CD14-positive monocyte (primary cell): ENCODE results near the gene ARFGEF2. TPM values are rescaled to one million over a fixed set of nuclear protein-coding genes. Genes with fewer than 3 reads are reported as not detected.

ENCODE experiments used
- DNase-seq, 3 donors: peaks; one replicate each; pipeline ENCODE4 v3.0.0-alpha.2; 2011 to 2022
- H2AFZ ChIP-seq: 2 replicates; pipeline ENCODE4 v1.6.0; 2012; ENCODE audit warnings: mild to moderate bottlenecking, low read depth, low read length, inconsistent platforms; ENCODE audit not compliant: insufficient read depth, poor library complexity, severe bottlenecking
- H3K27ac ChIP-seq, 2 donors: 1 replicate in 1 of 2; 2 replicates in 1 of 2; pipeline ENCODE4 v1.5.1; 2012 to 2013; ENCODE audit warnings: low read length in 2 of 2, control low read depth in 1 of 2, inconsistent platforms in 1 of 2, low read depth in 1 of 2, mild to moderate bottlenecking in 1 of 2
- H3K27me3 ChIP-seq, 2 donors: one replicate each; pipeline versions ENCODE4 v1.6.0 to v1.6.1; 2011 to 2013; ENCODE audit warnings: low read length in 2 of 2; ENCODE audit not compliant: control insufficient read depth in 2 of 2, insufficient read depth in 2 of 2
- H3K36me3 ChIP-seq, 2 donors: replicated peaks in 1 of 2; 1 replicate in 1 of 2; 2 replicates in 1 of 2; pipeline versions ENCODE4 v1.5.1 to v1.6.1; 2012 to 2013; ENCODE audit warnings: low read length in 2 of 2, control low read depth in 1 of 2, inconsistent platforms in 1 of 2, mild to moderate bottlenecking in 1 of 2; ENCODE audit not compliant: insufficient read depth in 2 of 2, control insufficient read depth in 1 of 2
- H3K4me1 ChIP-seq, 2 donors: 1 replicate in 1 of 2; 2 replicates in 1 of 2; pipeline versions ENCODE4 v1.5.1 to v1.6.1; 2012 to 2013; ENCODE audit warnings: low read length in 2 of 2, control low read depth in 1 of 2, inconsistent platforms in 1 of 2, mild to moderate bottlenecking in 1 of 2, moderate library complexity in 1 of 2; ENCODE audit not compliant: insufficient read depth in 2 of 2, control insufficient read depth in 1 of 2
- H3K4me2 ChIP-seq: replicated peaks from 2 replicates; pipeline ENCODE3; 2012; ENCODE audit warnings: low read length, moderate library complexity, mild to moderate bottlenecking; ENCODE audit not compliant: poor library complexity, severe bottlenecking; ENCODE audit errors: extremely low read depth
- H3K4me3 ChIP-seq, 3 experiments: fragments of 200-600 bp in 1 of 3; sonication (generic) in 1 of 3; replicated peaks in 1 of 3; 1 replicate in 2 of 3; 2 replicates in 1 of 3; pipeline ENCODE4 v1.5.1; 2011 to 2013; ENCODE audit warnings: low read length in 3 of 3, mild to moderate bottlenecking in 3 of 3, control low read depth in 2 of 3, low read depth in 2 of 3, inconsistent platforms in 1 of 3, moderate library complexity in 1 of 3
- H3K79me2 ChIP-seq: 2 replicates; pipeline ENCODE4 v1.6.0; 2012; ENCODE audit warnings: mild to moderate bottlenecking, control low read depth, inconsistent platforms, low read length, moderate library complexity; ENCODE audit not compliant: insufficient read depth
- H3K9ac ChIP-seq: 2 replicates; pipeline ENCODE4 v1.6.0; 2017; ENCODE audit warnings: low read length, mild to moderate bottlenecking; ENCODE audit not compliant: insufficient read depth, poor library complexity, severe bottlenecking
- H3K9me3 ChIP-seq, 2 donors: replicated peaks in 1 of 2; 1 replicate in 1 of 2; 2 replicates in 1 of 2; pipeline versions ENCODE4 v1.5.1 to v1.6.1; 2012 to 2013; ENCODE audit warnings: low read length in 2 of 2, control low read depth in 1 of 2; ENCODE audit not compliant: control insufficient read depth in 1 of 2, insufficient read depth in 1 of 2
- H4K20me1 ChIP-seq: 2 replicates; pipeline ENCODE4 v1.6.0; 2012; ENCODE audit warnings: mild to moderate bottlenecking, low read length, control low read depth, moderate library complexity; ENCODE audit not compliant: insufficient read depth
- H3K27ac Mint-ChIP-seq, 7 donors: one replicate each; pipeline ENCODE4 v1.8.0; 2020; ENCODE audit warnings: mild to moderate bottlenecking in 7 of 7, mixed read lengths in 7 of 7, moderate library complexity in 6 of 7, inconsistent platforms in 2 of 7
- H3K27me3 Mint-ChIP-seq, 3 donors: one replicate each; pipeline ENCODE4 v1.8.0; 2021 to 2022; ENCODE audit warnings: low read depth in 3 of 3, mild to moderate bottlenecking in 3 of 3, mixed read lengths in 3 of 3, moderate library complexity in 3 of 3, inconsistent platforms in 1 of 3
- H3K36me3 Mint-ChIP-seq, 2 donors: one replicate each; pipeline ENCODE4 v1.8.0; 2020; ENCODE audit warnings: mixed read lengths in 2 of 2, inconsistent platforms in 1 of 2, mild to moderate bottlenecking in 1 of 2
- H3K4me1 Mint-ChIP-seq: one replicate; pipeline ENCODE4 v1.8.0; 2020; ENCODE audit warnings: mild to moderate bottlenecking, mixed read lengths
- H3K4me3 Mint-ChIP-seq, 2 donors: one replicate each; pipeline ENCODE4 v1.8.0; 2020; ENCODE audit warnings: mild to moderate bottlenecking in 2 of 2, mixed read lengths in 2 of 2, moderate library complexity in 1 of 2
- H3K9me3 Mint-ChIP-seq, 7 donors: one replicate each; pipeline ENCODE4 v1.8.0; 2020 to 2022; ENCODE audit warnings: mixed read lengths in 7 of 7, mild to moderate bottlenecking in 6 of 7, moderate library complexity in 6 of 7, inconsistent platforms in 2 of 7
- WGBS: methylation state at CpG from one replicate; pipeline ENCODE4 v1.1.5; 2013; ENCODE audit warnings: missing lambda C conversion rate; ENCODE audit not compliant: insufficient coverage; 5-methylcytosine and 5-hydroxymethylcytosine counted together
- intact Hi-C, 2 donors: fragments of 100-400 bp; cut with micrococcal nuclease; formaldehyde crosslinking; loops; one replicate each; pipeline versions ENCODE4 v1.15.0 to v1.15.1; 2023
- polyA plus RNA-seq, 3 donors: library from polyadenylated mRNA; depleted of rRNA in 1 of 3; unstranded in 2 of 3; stranded (reverse) in 1 of 3; fragments of 300-500 nt in 2 of 3; fragments of >200 nt in 1 of 3; fragmentation: Illumina TruSeq in 2 of 3; gene quantifications; 1 replicate in 2 of 3; 2 replicates in 1 of 3; pipeline ENCODE4 v1.2.3, GENCODE V29; 2012 to 2021
- TF ChIP-seq, protein P1 (sequence below): fragments of 200-600 bp; IDR thresholded peaks from one replicate; pipeline ENCODE4 v1.8.0; 2022; ENCODE audit warnings: antibody characterized with exemption, mild to moderate bottlenecking

The ARFGEF2 gene
- polyA plus RNA-seq, 3 donors: 4.6 to 10.9 (median 5.5) TPM

- Histone ChIP-seq H3K27ac (no peak overlapping the region), H2AFZ (no peak overlapping the region), H3K4me3 (no peak overlapping the region), H3K9me3 (no peaks in the 10 kb centered on the region), H3K4me1 (peaks cover 5 to 8% of the 10 kb centered on the region in 2 donors), H3K79me2 (no peaks in the 10 kb centered on the region), H3K36me3 (no peaks in the 10 kb centered on the region), H4K20me1 (no peaks in the 10 kb centered on the region), H3K9ac (no peak overlapping the region), H3K4me2 (no peak overlapping the region), H3K27me3 (no peaks in the 10 kb centered on the region)
- 88% methylated on average over 3 of the region's 4 CpGs for WGBS
- TF ChIP-seq, protein P1, sequence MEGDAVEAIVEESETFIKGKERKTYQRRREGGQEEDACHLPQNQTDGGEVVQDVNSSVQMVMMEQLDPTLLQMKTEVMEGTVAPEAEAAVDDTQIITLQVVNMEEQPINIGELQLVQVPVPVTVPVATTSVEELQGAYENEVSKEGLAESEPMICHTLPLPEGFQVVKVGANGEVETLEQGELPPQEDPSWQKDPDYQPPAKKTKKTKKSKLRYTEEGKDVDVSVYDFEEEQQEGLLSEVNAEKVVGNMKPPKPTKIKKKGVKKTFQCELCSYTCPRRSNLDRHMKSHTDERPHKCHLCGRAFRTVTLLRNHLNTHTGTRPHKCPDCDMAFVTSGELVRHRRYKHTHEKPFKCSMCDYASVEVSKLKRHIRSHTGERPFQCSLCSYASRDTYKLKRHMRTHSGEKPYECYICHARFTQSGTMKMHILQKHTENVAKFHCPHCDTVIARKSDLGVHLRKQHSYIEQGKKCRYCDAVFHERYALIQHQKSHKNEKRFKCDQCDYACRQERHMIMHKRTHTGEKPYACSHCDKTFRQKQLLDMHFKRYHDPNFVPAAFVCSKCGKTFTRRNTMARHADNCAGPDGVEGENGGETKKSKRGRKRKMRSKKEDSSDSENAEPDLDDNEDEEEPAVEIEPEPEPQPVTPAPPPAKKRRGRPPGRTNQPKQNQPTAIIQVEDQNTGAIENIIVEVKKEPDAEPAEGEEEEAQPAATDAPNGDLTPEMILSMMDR: no peak
- intact Hi-C loops: loop anchor here in 1 of 2 donors (5.0 kb wide), 1 partner anchor 53 kb away; no protein-coding TSS in a partner anchor
- Mint-ChIP-seq H3K4me1 (peaks cover 15% of the 10 kb centered on the region), H3K27ac (no peak overlapping the region), H3K4me3 (no peak overlapping the region), H3K9me3 (peaks cover 0 to 2% (median 0%) of the 10 kb centered on the region in 7 donors), H3K27me3 (peaks cover 0 to 3% (median 0%) of the 10 kb centered on the region in 3 donors), H3K36me3 (no peaks in the 10 kb centered on the region)
- no peak for DNase-seq
Measured at GRCh38 chr20:48885237-48885636, 36.3 kb upstream of the ARFGEF2 start.

DNA sequence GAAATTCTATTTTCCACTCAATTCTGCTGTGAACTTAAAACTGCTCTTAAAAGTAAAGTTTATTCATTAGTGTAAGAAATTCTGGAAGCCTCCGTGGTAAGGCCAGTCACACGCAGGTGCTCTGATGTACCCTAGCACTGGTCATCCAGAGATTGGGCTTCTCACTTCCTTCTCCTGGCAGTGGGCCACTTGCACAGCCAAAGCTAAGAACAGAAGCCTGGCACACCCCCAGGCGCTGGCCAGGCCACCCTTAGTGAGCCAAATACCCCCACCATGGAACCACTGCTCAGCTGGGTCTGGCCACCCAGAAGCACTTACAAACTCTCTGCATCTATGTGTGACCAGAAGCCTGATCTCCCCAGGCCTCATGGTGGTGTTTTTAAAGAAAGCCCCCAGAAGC is 35.3 kb upstream of the ARFGEF2 start:
- Histone ChIP-seq H4K20me1 (no peaks in the 10 kb centered on the region), H3K79me2 (no peaks in the 10 kb centered on the region), H3K27me3 (no peaks in the 10 kb centered on the region), H3K9me3 (peaks cover 2 to 6% of the 10 kb centered on the region in 2 donors), H3K9ac (no peak overlapping the region), H3K27ac (no peak overlapping the region), H3K4me1 (peaks cover 0 to 4% of the 10 kb centered on the region in 2 donors), H3K4me2 (no peak overlapping the region), H3K4me3 (no peak overlapping the region), H3K36me3 (no peaks in the 10 kb centered on the region), H2AFZ (no peak overlapping the region)
- no peak for DNase-seq
- Mint-ChIP-seq H3K27ac (no peak overlapping the region), H3K27me3 (peaks cover 0 to 8% (median 0%) of the 10 kb centered on the region in 3 donors), H3K4me3 (no peak overlapping the region), H3K4me1 (peaks cover 13% of the 10 kb centered on the region), H3K36me3 (no peaks in the 10 kb centered on the region), H3K9me3 (peaks cover 5 to 9% (median 6%) of the 10 kb centered on the region in 7 donors)
- TF ChIP-seq, protein P1: no peak
- intact Hi-C loops: loop anchor here in 1 of 2 donors (5.0 kb wide), 1 partner anchor 54 kb away; no protein-coding TSS in a partner anchor
- 92% methylated on average over 2 of the region's 3 CpGs for WGBS
